HG03442 (cell line): Measurements from ENCODE around the gene RINL.
A peak's percentile ranks its signal among the peaks of the same experiment; 100 is the strongest.

ENCODE experiments used
- ATAC-seq: cut with Tn5 transposase; IDR thresholded peaks from one replicate; pipeline ENCODE4 v1.9.1; 2021; ENCODE audit warnings: mild to moderate bottlenecking, moderate library complexity; ENCODE audit not compliant: unreplicated experiment

The RINL gene

GRCh38 chr19:38849860-38850435 is 28.1 kb downstream of the RINL start, which contains the start of gene HNRNPL:
Gene HNRNPL (minus strand): TSS chr19:38849986. CDS start chr19:38849966, 20 bp downstream.
- ATAC-seq, result peak; percentile 52

- peak; percentile 14 for ATAC-seq
Observed at GRCh38 chr19:38849147-38849859, 28.8 kb downstream of the RINL start.

GRCh38 chr19:38848299-38849146 is 29.6 kb downstream of the RINL start:
- ATAC-seq, result no peak

GRCh38 chr19:38846097-38846496 is 32.0 kb downstream of the RINL start:
- ATAC-seq, result no peak

DNA sequence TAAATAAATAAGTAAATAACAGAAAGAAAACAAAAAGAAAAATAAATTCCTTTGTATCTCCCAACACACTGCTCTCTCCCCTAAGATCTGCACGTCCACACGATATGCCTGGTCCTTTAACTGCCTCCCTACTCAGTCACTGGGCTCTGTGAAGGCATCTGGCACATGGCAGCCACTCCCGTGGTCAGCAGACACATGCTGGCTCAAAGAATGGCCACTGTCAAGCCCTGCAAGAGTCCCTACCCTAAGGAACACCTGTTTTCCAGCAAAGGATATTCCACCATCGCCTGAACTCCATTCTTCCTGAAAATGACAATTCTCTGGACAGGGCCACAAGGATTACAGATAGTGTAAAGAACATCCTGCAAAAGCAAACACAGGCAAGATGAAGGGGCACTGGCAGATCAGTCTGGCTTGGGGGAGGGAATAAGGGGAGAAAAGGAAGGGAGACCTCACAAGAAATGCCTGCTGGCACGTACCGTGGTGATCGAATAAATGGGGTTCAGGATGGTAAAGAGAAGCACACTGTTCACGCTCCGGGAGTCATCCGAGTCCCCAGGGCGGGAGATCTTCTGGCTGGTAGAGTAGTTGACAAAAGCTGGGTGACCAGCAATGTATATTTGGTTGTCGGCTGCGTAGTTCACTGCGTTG is 32.6 kb downstream of the RINL start:
- ATAC-seq, result no peak

- ATAC-seq, result no peak
Observed at GRCh38 chr19:38844093-38844686, 33.9 kb downstream of the RINL start.

DNA sequence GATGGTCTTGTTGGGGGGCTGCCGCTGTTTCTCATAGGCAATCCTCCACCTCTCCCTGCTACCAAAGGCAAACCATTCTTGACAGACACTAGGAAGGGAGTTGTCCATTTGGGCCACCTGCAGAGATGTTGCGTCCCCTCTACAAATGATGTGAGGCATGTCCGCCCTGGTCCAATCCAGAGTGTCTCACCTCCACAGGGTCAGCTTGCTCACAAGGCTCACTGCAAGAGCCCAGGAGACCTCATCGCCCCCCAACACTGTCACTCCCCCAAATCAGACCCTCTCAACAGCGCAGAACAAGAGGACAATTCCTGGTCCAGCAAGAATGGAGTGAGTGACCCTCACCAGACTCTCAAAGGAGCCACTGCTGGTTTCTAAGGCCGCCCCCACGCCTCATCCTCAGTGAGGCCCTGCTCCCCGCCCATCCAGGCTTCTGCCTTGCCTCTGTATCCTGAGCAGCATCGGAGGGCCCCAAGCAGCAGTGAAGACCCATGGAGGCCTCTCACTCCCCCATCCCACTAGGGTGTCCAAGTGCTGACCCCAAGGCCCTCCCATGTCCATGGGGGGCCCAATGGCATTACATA is 34.8 kb downstream of the RINL start:
- ATAC-seq, result no peak

DNA sequence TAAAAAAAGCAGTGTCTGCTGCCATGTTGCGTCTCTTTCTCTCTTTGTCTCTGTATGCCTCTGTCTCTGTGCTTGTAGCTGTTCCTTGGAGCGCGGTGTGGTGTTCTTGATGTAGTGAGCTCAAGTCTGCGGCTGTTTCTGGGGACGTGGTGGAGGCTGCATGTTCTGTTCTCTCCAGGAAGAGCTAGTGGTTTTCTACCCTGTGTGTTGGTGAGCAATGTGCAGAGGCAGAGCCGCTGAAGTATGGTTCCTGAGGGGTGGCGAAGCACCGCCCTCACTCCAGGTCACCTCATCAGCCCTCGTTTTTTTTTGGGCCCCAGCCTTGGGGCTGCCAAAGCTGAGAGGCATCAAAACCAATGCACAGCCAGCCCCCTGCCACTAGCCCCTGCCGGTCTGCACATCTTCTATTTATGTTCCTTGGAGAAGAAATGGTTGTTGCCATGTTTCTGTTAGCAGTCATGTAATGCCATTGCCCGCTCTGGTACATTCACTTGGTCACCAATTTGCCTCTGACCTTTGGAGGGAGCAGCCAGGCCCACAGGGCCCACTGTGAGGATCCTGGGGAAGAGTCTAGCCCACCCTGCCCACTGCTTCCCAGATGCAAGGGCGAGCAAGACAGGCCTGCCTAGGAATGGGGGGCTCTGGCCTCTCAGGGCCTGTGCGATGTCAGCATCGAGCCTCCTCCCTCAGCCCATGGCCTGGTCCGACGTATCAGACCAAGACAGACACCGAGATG is 35.5 kb downstream of the RINL start:
- ATAC-seq, result no peak

GRCh38 chr19:38841787-38842438 is 36.2 kb downstream of the RINL start:
- ATAC-seq, result no peak

DNA sequence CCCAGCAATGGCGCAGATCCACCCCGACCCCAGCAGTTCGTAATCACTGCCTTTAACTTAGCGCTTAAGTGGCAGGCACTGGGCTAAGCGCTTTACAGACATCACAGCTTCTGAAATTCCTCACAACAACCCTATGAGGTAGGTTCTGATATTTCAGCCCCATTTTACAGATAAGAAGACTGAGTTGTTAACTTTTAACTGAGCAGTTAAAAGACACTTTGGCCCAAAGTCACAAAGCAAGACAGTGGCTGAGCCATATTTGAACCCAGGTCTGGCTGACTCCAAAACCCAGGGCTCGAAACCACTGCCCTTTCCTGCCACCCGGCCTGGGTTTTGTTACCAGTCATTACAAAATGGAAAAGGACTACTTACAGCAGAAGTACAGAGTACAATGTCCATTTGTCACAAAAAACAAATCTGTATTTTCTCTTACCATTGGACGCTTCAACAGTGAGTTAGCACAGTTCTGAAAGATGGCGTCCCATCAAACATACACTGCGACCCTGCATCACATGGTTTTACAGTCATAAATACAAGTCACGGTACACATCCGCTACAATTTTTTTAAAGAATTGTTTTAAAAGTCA is 36.8 kb downstream of the RINL start:
- no peak for ATAC-seq

GRCh38 chr19:38840583-38840968 is 37.5 kb downstream of the RINL start:
- ATAC-seq, result no peak

DNA sequence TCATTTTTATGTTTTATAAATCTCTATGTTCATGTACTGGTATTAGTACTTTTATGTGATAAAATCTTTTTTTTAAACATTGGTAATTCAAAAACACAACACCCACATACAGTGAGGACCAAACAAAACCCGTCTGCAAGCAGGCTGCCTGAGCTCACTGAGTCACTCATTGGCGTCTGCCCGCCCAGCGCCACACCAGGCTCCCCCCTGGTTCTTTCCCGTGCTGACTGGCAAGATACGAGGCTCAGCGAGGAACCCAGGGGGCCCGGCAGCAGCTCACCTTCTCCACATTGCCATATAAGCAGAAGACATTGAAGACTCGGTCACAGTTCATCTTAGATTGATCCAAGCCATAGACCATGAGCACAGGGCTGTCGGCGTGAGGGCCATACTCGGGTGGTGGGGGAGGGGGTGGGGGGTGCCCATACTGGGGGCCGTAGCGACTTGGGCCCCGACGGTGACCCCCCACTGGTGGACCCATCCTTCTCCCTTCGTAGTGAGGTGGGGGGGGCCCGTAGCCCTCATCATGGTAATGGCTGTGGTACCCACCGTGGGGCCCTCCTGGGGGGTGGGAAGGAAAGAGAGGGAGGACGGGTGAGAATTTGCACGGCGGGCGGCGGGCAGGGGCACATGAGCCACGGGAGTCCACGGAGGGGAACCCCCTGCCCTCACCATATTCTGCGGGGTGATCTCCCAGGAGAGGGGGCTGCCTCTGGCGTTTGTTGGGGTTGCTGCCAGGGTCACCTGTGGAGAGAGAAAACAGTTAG is 38.1 kb downstream of the RINL start:
- ATAC-seq, result no peak

GRCh38 chr19:38838986-38839761 is 38.9 kb downstream of the RINL start:
- ATAC-seq, result no peak

GRCh38 chr19:38838208-38838985 is 39.7 kb downstream of the RINL start:
- ATAC-seq, result no peak

DNA sequence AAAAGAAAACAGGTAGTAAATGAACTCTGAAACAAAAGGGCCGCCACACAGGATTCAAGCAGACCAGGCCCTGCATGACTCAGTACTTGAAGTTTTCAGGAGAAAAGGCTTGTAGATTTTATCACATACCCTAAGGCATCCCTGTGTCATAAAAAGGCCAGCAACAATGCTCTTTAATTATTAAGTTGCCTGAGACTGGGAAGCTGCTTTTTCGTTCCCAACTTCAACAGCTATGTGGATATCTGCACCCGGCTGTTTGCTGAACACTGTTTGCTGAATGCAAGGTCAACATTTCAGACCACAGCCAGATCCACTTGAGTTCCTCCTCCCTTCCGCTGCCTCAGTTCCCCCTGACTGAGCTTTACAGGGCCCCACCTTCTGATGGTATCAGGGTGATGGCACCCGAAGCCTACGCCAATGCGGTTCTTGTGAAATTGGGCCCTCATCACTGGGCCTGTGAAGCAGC is 40.4 kb downstream of the RINL start:
- ATAC-seq, result no peak

- ATAC-seq, result no peak
Observed at GRCh38 chr19:38836983-38837626, 41.0 kb downstream of the RINL start.
